ENCODE results near the gene CTNNBL1.

- TF ChIP-seq CTCF (IDR thresholded peaks at IDR 0.05), result no peak
- no peak for TF ChIP-seq POLR2A (IDR thresholded peaks at IDR 0.05)
Observed at GRCh38 chr20:37911261-37911660, 217.4 kb downstream of the CTNNBL1 start.

All from stomach (tissue), 4 donors.